Mammary epithelial cell (primary cell): ENCODE results near the gene GAL3ST2.

Experiments
- CTCF ChIP-seq, 2 donors: IDR thresholded peaks in 1 of 2; conservative IDR thresholded peaks in 1 of 2; 2 replicates each; pipeline ENCODE4 v1.5.1; 2011 to 2012; ENCODE audit warnings: inconsistent platforms in 2 of 2, low read length in 2 of 2, mild to moderate bottlenecking in 2 of 2, control low read depth in 1 of 2, low read depth in 1 of 2; ENCODE audit not compliant: insufficient read depth in 1 of 2; ENCODE audit errors: extremely low read depth in 1 of 2
- EZH2 ChIP-seq: IDR thresholded peaks from 2 replicates; pipeline ENCODE4 v1.6.1; 2012; ENCODE audit warnings: low read length, inconsistent platforms, borderline replicate concordance

- TF ChIP-seq EZH2, result no peak
- TF ChIP-seq CTCF (conservative IDR thresholded peaks at IDR 0.05 in 1 of 2, IDR thresholded peaks at IDR 0.05 in 1 of 2; ENCODE audit: extremely low read depth in 1 of 2, insufficient read depth in 1 of 2, low read depth in 1 of 2, low read length in 2 of 2), result no peak
These were observed 13.7 kb upstream of the GAL3ST2 start for GRCh38 chr2:241762933-241763369.
